Activated CD8-positive, alpha-beta memory T cell treated with anti-CD3 and anti-CD28 coated beads, Interleukin-2, amount 50 U/mL, for 4 hours (primary cell): ENCODE measurements around the gene ANKHD1.
"Not testable (repeated sequence)": the region's sequence is repeated elsewhere in the genome, so short reads cannot be mapped to it uniquely, and the experiment has no call there.

Source experiments
- DNase-seq: peaks from one replicate; pipeline ENCODE4 v3.0.0-alpha.2; 2020

The ANKHD1 gene

GRCh38 chr5:140565024-140565779 lies 163.6 kb downstream of the ANKHD1 start:
- no peak for DNase-seq

GRCh38 chr5:140565780-140566095 lies 164.1 kb downstream of the ANKHD1 start:
- DNase-seq = no peak

- DNase-seq = no peak
Measured at GRCh38 chr5:140566665-140567064, 165.0 kb downstream of the ANKHD1 start.

- no peak for DNase-seq
Measured at GRCh38 chr5:140567136-140567818, 165.6 kb downstream of the ANKHD1 start.

GRCh38 chr5:140567871-140568270 lies 166.2 kb downstream of the ANKHD1 start:
- no peak for DNase-seq

- DNase-seq = no peak
Measured at GRCh38 chr5:140568443-140569063, 166.9 kb downstream of the ANKHD1 start.

GRCh38 chr5:140569197-140569596 lies 167.6 kb downstream of the ANKHD1 start:
- DNase-seq = no peak

GRCh38 chr5:140570058-140570457 lies 168.4 kb downstream of the ANKHD1 start:
- no peak for DNase-seq

- no peak for DNase-seq
Measured at GRCh38 chr5:140570488-140570887, 168.9 kb downstream of the ANKHD1 start.

- DNase-seq = no peak
Measured at GRCh38 chr5:140571105-140571504, 169.5 kb downstream of the ANKHD1 start.

- no peak for DNase-seq
Measured at GRCh38 chr5:140573683-140574082, 172.1 kb downstream of the ANKHD1 start.

GRCh38 chr5:140574165-140574564 lies 172.5 kb downstream of the ANKHD1 start:
- DNase-seq = no peak

- DNase-seq = no peak
Measured at GRCh38 chr5:140575309-140575708, 173.7 kb downstream of the ANKHD1 start.

- no peak for DNase-seq
Measured at GRCh38 chr5:140576776-140577201, 175.2 kb downstream of the ANKHD1 start.

- not testable (repeated sequence) for DNase-seq
Measured at GRCh38 chr5:140579188-140579747, 177.6 kb downstream of the ANKHD1 start.

GRCh38 chr5:140587495-140587894 lies 185.9 kb downstream of the ANKHD1 start:
- no peak for DNase-seq

- no peak for DNase-seq
Measured at GRCh38 chr5:140588311-140589070, 186.9 kb downstream of the ANKHD1 start.
